Testis (tissue), 3 donors: ENCODE measurements around the gene MLH1. TPM values are rescaled to one million over a fixed set of nuclear protein-coding genes. Genes with fewer than 3 reads are reported as not detected.

Experiments
- DNase-seq: peaks from one replicate; pipeline ENCODE4 v3.0.0-alpha.2; 2019
- H3K27ac ChIP-seq, 2 donors: fragments of 200-600 bp; sonication (generic); one replicate each; pipeline ENCODE4 v1.5.1; 2019
- H3K27me3 ChIP-seq: fragments of 200-600 bp; sonication (generic); one replicate; pipeline ENCODE4 v1.5.1; 2019
- H3K36me3 ChIP-seq: fragments of 200-600 bp; sonication (generic); one replicate; pipeline ENCODE4 v1.5.1; 2017; ENCODE audit warnings: low read depth; ENCODE audit errors: missing control alignments
- H3K4me1 ChIP-seq: fragments of 200-600 bp; sonication (generic); one replicate; pipeline ENCODE4 v1.5.1; 2019
- H3K4me3 ChIP-seq, 2 donors: fragments of 200-600 bp; sonication (generic); one replicate each; pipeline ENCODE4 v1.5.1; 2017 to 2019
- H3K9me3 ChIP-seq: fragments of 200-600 bp; sonication (generic); one replicate; pipeline ENCODE4 v1.5.1; 2017
- POLR2A ChIP-seq: fragments of 450-650 bp; IDR thresholded peaks from one replicate; pipeline ENCODE4 v1.6.1; 2017; ENCODE audit warnings: antibody characterized with exemption, mild to moderate bottlenecking, moderate library complexity
- WGBS, 2 donors: methylation state at CpG; one replicate each; pipeline ENCODE4 v1.1.5; 2018; 5-methylcytosine and 5-hydroxymethylcytosine counted together
- intact Hi-C: fragments of 100-400 bp; cut with DNase I; formaldehyde crosslinking; loops from one replicate; pipeline ENCODE4 v1.15.1; 2023; ENCODE audit warnings: low total_unique reads
- polyA plus RNA-seq: library from polyadenylated mRNA; stranded (reverse); fragments of 350-450 nt; fragmentation: Illumina TruSeq; extraction: RNeasy Lipid Tissue Mini Kit (QIAGEN cat#74804); gene quantifications from one replicate; pipeline ENCODE4 v1.2.3, GENCODE V29; 2014; ENCODE audit warnings: low read depth, low replicate concordance; ENCODE audit not compliant: insufficient read depth
- total RNA-seq, 2 donors: library from RNA; depleted of rRNA; stranded (reverse); fragments of >200 nt; gene quantifications; one replicate each; pipeline ENCODE4 v1.2.3, GENCODE V29; 2016
- TF ChIP-seq, protein P1 (sequence below), 3 experiments: fragments of 450-650 bp in 2 of 3; fragments of 200-600 bp in 1 of 3; sonication (generic) in 1 of 3; IDR thresholded peaks; one replicate each; pipeline ENCODE4 v1.5.1; 2016 to 2019; ENCODE audit warnings: antibody characterized with exemption in 3 of 3, mild to moderate bottlenecking in 2 of 3, moderate library complexity in 1 of 3

MLH1 gene
- total and polyA plus RNA-seq, 3 donors from 2014 or later, result 57.1 to 90.2 (median 64.4) TPM

DNA sequence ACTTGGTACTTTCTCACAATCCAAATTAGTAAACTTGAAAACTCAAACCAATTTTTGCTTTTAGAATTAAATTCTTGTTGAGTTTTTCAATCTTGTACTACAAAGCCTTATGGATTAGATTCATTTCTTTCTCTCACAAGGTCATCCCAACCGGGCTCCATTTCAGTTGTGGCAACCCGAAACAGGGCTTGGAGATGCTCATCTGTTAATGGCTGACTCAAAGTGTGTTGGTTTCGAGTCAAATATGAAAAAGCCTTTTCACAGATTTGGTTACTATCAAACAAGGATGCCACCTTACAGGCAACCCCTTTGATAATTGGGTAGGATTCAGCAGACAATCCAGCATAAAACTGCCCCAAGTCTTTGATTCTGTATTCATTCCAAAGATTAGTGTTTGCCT, 2.2 kb upstream of the MLH1 start:
- H3K27me3 ChIP-seq, result no peaks in the 10 kb centered on the region
- no peaks in the 10 kb centered on the region for H3K9me3 ChIP-seq
- no peak for TF ChIP-seq POLR2A
- TF ChIP-seq, protein P1, sequence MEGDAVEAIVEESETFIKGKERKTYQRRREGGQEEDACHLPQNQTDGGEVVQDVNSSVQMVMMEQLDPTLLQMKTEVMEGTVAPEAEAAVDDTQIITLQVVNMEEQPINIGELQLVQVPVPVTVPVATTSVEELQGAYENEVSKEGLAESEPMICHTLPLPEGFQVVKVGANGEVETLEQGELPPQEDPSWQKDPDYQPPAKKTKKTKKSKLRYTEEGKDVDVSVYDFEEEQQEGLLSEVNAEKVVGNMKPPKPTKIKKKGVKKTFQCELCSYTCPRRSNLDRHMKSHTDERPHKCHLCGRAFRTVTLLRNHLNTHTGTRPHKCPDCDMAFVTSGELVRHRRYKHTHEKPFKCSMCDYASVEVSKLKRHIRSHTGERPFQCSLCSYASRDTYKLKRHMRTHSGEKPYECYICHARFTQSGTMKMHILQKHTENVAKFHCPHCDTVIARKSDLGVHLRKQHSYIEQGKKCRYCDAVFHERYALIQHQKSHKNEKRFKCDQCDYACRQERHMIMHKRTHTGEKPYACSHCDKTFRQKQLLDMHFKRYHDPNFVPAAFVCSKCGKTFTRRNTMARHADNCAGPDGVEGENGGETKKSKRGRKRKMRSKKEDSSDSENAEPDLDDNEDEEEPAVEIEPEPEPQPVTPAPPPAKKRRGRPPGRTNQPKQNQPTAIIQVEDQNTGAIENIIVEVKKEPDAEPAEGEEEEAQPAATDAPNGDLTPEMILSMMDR (IDR thresholded peaks at IDR 0.05), result no peak
- 51 to 58% methylated on average over 3 of the region's 3 CpGs for WGBS, 2 donors
- peak overlapping the region; percentile 98 to 99 for H3K27ac ChIP-seq
- peak overlapping the region in 1 of 2 donors; percentile 87 for H3K4me3 ChIP-seq
- no peaks in the 10 kb centered on the region for H3K36me3 ChIP-seq
- peak; percentile 23 for DNase-seq
- intact Hi-C loops, result no loop called here
- peaks cover 21% of the 10 kb centered on the region for H3K4me1 ChIP-seq

DNA sequence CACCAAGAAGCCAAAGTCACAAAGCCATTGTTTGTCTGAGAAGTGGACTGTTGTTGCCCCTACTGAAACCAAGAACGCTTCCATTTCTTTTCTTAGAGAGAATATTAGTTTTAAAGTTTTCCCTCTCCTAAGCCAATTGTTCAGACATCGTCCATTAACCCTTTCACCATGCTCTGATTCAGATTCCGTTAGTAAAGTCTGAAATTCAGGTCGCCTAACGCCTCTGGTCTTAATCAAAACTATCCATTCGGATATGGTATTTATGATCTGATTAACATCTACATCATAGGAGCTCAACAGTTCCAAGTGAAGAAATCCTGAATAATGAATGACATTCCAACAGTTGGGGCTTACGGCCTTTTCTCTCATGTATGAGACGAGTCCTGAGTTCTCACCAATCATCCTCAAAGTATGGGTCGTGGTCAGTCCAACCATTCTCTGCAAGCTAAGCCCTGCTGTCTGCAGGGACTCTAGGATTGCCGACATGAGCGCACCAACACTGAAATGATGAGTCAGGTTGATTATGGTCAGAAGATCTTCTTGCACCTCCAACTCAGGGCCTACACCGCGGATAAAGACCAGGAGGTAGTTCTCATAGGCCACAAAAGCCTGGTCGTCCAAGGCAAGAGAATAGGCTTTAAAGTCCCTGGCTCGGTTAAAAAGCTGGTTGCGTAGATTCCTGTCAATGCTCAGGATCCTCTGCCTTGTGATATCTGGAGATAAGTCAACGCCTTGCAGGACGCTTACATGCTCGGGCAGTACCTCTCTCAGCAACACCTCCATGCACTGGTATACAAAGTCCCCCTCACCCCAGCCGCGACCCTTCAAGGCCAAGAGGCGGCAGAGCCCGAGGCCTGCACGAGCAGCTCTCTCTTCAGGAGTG, 1.2 kb upstream of the MLH1 start:
- TF ChIP-seq, protein P1 (IDR thresholded peaks at IDR 0.05), result peak in 1 of 3 experiments; percentile 8
- no peak for TF ChIP-seq POLR2A
- Histone ChIP-seq H3K27me3 (no peaks in the 10 kb centered on the region), H3K4me3 (peak overlapping the region; percentile 75 to 87), H3K27ac (peak overlapping the region; percentile 98 to 99), H3K36me3 (no peaks in the 10 kb centered on the region), H3K9me3 (no peaks in the 10 kb centered on the region), H3K4me1 (peaks cover 21% of the 10 kb centered on the region)
- WGBS, 2 donors, result 4 to 11% methylated on average over 19 to 24 of the region's 24 CpGs
- DNase-seq, result peak; percentile 30
- intact Hi-C loops, result no loop called here

DNA sequence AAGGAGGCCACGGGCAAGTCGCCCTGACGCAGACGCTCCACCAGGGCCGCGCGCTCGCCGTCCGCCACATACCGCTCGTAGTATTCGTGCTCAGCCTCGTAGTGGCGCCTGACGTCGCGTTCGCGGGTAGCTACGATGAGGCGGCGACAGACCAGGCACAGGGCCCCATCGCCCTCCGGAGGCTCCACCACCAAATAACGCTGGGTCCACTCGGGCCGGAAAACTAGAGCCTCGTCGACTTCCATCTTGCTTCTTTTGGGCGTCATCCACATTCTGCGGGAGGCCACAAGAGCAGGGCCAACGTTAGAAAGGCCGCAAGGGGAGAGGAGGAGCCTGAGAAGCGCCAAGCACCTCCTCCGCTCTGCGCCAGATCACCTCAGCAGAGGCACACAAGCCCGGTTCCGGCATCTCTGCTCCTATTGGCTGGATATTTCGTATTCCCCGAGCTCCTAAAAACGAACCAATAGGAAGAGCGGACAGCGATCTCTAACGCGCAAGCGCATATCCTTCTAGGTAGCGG, 452 bp upstream of the MLH1 start, which contains the start of gene EPM2AIP1:
TSS of gene EPM2AIP1 (minus strand) at position 326 of the 520 bp plus-strand sequence. CDS start at position 272, 54 bp downstream.
- peak; percentile 100 for DNase-seq
- Histone ChIP-seq H3K4me1 (peaks cover 21% of the 10 kb centered on the region), H3K27ac (peak within 1 kb of the TSS; percentile 98 to 99), H3K36me3 (no peaks in the 10 kb centered on the region), H3K27me3 (no peaks in the 10 kb centered on the region), H3K9me3 (no peaks in the 10 kb centered on the region), H3K4me3 (peak within 1 kb of the TSS; percentile 75 to 87)
- WGBS, 2 donors, result 0% methylated on average over 16 to 48 of the region's 48 CpGs
- TF ChIP-seq, protein P1 (IDR thresholded peaks at IDR 0.05), result peak in 1 of 3 experiments; percentile 9
- TF ChIP-seq POLR2A, result peak; percentile 89
- intact Hi-C loops, result no loop called here

DNA sequence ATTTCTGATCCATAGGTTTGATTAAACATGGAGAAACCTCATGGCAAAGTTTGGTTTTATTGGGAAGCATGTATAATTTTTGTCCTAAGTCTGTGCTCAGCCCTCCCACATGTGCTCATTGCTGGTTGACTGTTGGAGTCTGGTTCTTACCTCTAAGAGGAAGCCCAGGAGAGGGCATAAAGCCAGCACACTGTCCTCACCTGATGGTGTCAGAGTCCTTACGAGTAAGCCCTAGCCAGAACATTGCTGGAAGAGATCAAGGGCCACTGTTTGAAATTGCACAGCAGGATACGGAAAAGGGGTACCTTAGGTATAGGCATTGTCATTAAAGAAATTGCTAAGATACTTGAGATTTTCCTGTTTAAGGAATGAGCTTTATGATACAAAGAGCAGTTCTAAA, 21.3 kb downstream of the MLH1 start:
- no peak overlapping the region for H3K27ac ChIP-seq
- intact Hi-C loops, result no loop called here
- WGBS, 2 donors, result 92 to 95% methylated on average over 2 of the region's 2 CpGs
- no peaks in the 10 kb centered on the region for H3K4me1 ChIP-seq
- DNase-seq, result no peak
- H3K4me3 ChIP-seq, result no peak overlapping the region
- no peaks in the 10 kb centered on the region for H3K9me3 ChIP-seq
- H3K36me3 ChIP-seq, result no peaks in the 10 kb centered on the region
- TF ChIP-seq POLR2A, result no peak
- TF ChIP-seq, protein P1 (IDR thresholded peaks at IDR 0.05), result no peak
- H3K27me3 ChIP-seq, result no peaks in the 10 kb centered on the region
